MCF 10A (cell line): ENCODE data around the gene HLCS. TPM values are rescaled to one million over a fixed set of nuclear protein-coding genes. Genes with fewer than 3 reads are reported as not detected.

Source experiments
- BruUV-seq: library from RNA; stranded (reverse); fragments of 400-500 nt; replicated peaks from 2 replicates; lab custom pipeline; 2021; lab: Mats Ljungman, UMichigan
- CTCF ChIA-PET: fragments of 300-600 bp; sonication (Branson Sonifier 250); formaldehyde crosslinking; extraction: SDS; loops from one replicate; lab custom pipeline; 2021; ENCODE audit warnings: antibody characterized with exemption, inconsistent platforms; lab: Yijun Ruan, JAX
- POLR2A ChIA-PET: fragments of 300-600, 350-650 bp; sonication (Branson Sonifier 250); formaldehyde crosslinking; extraction: SDS; loops from one replicate; lab custom pipeline; 2020; ENCODE audit warnings: antibody characterized with exemption, inconsistent platforms; lab: Yijun Ruan, JAX
- DNase-seq: peaks from one replicate; pipeline ENCODE4 v3.0.0-alpha.2; 2018; ENCODE audit not compliant: unreplicated experiment
- H3K27ac Mint-ChIP-seq: one replicate; pipeline ENCODE4 v1.8.0; 2022; ENCODE audit warnings: mild to moderate bottlenecking, low read depth, mixed read lengths; ENCODE audit not compliant: unreplicated experiment
- H3K27me3 Mint-ChIP-seq: one replicate; pipeline ENCODE4 v1.8.0; 2022; ENCODE audit warnings: mixed read lengths; ENCODE audit not compliant: insufficient read depth, unreplicated experiment
- H3K36me3 Mint-ChIP-seq: one replicate; pipeline ENCODE4 v1.8.0; 2022; ENCODE audit warnings: mild to moderate bottlenecking, moderate library complexity, mixed read lengths; ENCODE audit not compliant: insufficient read depth, unreplicated experiment
- H3K4me1 Mint-ChIP-seq: one replicate; pipeline ENCODE4 v1.8.0; 2022; ENCODE audit warnings: mixed read lengths; ENCODE audit not compliant: insufficient read depth, unreplicated experiment
- H3K4me3 Mint-ChIP-seq: one replicate; pipeline ENCODE4 v1.8.0; 2022; ENCODE audit warnings: mild to moderate bottlenecking, moderate library complexity, mixed read lengths; ENCODE audit not compliant: unreplicated experiment
- H3K9me3 Mint-ChIP-seq: one replicate; pipeline ENCODE4 v1.8.0; 2022; ENCODE audit warnings: mixed read lengths; ENCODE audit not compliant: unreplicated experiment
- intact Hi-C: fragments of 100-400 bp; cut with micrococcal nuclease; formaldehyde crosslinking; loops from 2 replicates; pipeline ENCODE4 v1.14.1; 2022
- total RNA-seq: library from RNA; stranded (reverse); gene quantifications from 2 replicates; pipeline ENCODE4 v1.2.3, GENCODE V29; 2022
- TF ChIP-seq, protein P1 (sequence below): fragments of 200-600 bp; IDR thresholded peaks from one replicate; pipeline ENCODE4 v1.8.0; 2022; ENCODE audit warnings: antibody characterized with exemption, mild to moderate bottlenecking; ENCODE audit not compliant: unreplicated experiment

HLCS gene
- total RNA-seq, 1 experiment from 2014 or later: 46.1 TPM

DNA sequence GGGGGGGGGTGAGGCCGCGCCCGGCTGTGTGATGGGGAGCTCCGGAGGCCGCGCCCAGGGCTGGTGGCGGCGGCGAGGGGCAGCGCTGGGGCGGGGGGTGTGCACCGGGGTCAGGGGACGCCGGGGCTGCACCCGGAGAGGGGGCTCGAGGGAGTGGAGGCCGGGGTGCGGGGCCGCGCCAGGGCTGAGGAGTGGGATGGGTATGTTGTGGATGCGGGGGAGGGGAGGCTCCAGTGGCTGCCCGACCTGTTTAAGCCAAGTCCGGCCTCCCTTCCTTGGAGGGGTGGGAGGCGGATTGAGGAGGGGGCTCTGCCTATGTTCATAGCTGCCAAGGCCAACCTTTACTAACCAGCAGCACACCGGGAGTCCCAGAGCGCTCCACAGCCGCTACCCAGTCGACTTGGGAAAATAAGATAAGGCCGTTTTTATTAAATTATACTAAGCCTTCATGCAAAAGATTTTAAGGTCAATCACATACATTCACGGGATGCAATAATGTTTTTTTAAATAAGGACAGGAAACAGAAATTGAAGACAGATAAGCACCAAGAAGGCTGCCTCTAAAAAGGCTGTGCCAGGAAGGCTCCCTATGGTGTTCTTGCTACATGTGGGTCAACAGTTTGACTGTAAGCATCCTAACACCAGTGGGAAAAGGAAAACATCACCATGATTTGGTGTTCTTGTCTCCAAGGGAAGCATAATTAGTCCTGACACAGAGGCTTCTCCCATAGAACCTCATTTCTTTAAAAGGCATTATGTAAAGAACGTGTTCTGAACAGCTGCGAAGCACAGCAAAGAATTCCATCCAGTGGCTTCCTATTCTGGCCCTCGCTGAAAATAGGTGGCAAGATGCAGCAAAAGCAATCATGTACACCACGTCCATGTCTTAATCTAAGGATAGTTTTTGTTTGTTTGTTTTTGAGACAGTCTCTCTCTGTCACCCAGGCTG, 626 bp upstream of the HLCS start:
- H3K27ac Mint-ChIP-seq: no peak overlapping the region

DNA sequence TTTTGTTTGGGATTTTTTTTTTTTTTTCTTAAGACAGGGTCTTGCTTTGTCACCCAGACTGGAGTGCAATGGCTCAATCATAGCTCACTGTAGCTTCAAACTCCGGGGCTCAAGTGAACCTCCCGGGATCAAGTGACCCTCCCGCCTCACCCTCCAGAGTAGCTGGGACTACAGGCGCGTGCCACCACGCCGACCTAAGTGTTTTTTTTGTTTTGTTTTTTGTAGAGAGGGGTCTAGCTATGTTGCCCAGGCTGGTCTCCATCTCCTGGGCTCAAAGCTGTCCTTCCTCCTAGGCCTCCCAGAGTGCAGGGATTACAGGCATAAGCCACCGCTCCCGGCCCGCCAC, 776 bp downstream of the HLCS start:
- Mint-ChIP-seq H3K4me3 (peak overlapping the region; percentile 78), H3K4me1 (peaks cover 12% of the 10 kb centered on the region), H3K27ac (peak overlapping the region; percentile 73), H3K9me3 (no peaks in the 10 kb centered on the region), H3K36me3 (peaks cover 13% of the 10 kb centered on the region), H3K27me3 (no peaks in the 10 kb centered on the region)
- TF ChIP-seq, protein P1, sequence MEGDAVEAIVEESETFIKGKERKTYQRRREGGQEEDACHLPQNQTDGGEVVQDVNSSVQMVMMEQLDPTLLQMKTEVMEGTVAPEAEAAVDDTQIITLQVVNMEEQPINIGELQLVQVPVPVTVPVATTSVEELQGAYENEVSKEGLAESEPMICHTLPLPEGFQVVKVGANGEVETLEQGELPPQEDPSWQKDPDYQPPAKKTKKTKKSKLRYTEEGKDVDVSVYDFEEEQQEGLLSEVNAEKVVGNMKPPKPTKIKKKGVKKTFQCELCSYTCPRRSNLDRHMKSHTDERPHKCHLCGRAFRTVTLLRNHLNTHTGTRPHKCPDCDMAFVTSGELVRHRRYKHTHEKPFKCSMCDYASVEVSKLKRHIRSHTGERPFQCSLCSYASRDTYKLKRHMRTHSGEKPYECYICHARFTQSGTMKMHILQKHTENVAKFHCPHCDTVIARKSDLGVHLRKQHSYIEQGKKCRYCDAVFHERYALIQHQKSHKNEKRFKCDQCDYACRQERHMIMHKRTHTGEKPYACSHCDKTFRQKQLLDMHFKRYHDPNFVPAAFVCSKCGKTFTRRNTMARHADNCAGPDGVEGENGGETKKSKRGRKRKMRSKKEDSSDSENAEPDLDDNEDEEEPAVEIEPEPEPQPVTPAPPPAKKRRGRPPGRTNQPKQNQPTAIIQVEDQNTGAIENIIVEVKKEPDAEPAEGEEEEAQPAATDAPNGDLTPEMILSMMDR: no peak
- no TSS peak for BruUV-seq
- intact Hi-C loops: no loop called here
- peak; percentile 21 for DNase-seq
- CTCF ChIA-PET: interaction anchor here (0.6 to 2.3 kb wide), 8 partner anchors 14 to 1165 kb away, joined by 3 to 10 read pairs (median 3); no protein-coding TSS in a partner anchor
- POLR2A ChIA-PET: interaction anchor here (0.7 to 1.3 kb wide), 7 partner anchors 10 to 112 kb away, joined by 3 to 6 read pairs (median 4); no protein-coding TSS in a partner anchor

More for the DNA sequence above, 626 bp upstream of the HLCS start:
- intact Hi-C loops: no loop called here
- Mint-ChIP-seq H3K36me3 (peaks cover 2% of the 10 kb centered on the region), H3K4me3 (peak overlapping the region; percentile 78), H3K27me3 (no peaks in the 10 kb centered on the region), H3K9me3 (no peaks in the 10 kb centered on the region), H3K4me1 (peaks cover 12% of the 10 kb centered on the region)
- TF ChIP-seq, protein P1: no peak
- CTCF ChIA-PET: interaction anchor here (0.6 to 2.3 kb wide), 6 partner anchors 9 to 208 kb away, joined by 3 to 10 read pairs (median 3); no protein-coding TSS in a partner anchor
- POLR2A ChIA-PET: interaction anchor here (0.7 to 1.6 kb wide), 3 partner anchors 23 to 852 kb away, joined by 3 to 6 read pairs (median 5); no protein-coding TSS in a partner anchor
- TSS peak; percentile 54 for BruUV-seq
- peak; percentile 16 for DNase-seq

DNA sequence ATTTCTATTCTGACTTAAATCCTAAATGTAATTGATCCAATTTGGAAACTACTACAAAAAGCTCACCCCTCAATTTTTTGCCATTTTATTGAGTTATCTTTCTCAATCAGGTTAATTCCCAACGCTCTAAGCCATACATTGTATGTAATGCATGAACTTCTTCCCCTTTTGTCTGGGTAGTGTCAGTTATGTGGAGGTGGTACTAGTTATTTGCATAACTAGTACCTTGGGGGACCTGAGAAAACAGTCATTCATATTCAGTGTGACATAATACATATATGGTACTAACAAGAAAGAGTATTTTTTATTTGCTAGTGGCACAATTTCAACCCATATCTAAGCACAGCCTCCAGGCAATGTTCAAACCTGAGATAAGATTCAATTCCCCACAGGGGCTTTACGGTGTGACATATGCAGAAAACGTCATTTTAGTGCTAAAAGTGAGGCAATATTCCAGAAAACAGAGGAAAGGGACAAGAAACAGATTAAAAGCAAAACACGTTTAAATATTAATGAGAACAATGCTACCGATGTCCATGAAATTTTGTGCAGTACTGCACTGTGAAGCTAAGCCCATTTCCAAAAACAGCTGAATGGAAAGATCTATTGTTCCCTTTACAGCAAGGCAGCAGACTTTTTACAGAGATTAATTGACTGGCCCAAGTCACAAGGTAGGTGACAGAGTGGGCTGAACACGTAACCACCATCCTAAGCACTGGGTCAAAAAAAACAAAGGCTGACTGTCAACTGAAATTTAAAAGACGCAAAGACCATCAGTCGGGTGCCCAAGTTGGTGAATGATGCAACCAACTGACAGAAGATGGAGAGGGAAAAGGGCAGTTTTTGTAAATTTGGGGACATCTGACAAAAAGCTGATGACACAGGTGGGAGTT, 1.4 kb downstream of the HLCS start:
- H3K27me3 Mint-ChIP-seq: no peaks in the 10 kb centered on the region
- intact Hi-C loops: no loop called here
- H3K4me3 Mint-ChIP-seq: peak overlapping the region; percentile 78
- CTCF ChIA-PET: interaction anchor here (0.5 to 2.3 kb wide), 10 partner anchors 15 to 1165 kb away, joined by 3 to 10 read pairs (median 3); no protein-coding TSS in a partner anchor
- no peak for DNase-seq
- no peaks in the 10 kb centered on the region for H3K9me3 Mint-ChIP-seq
- BruUV-seq: TSS peak; percentile 61
- H3K36me3 Mint-ChIP-seq: peaks cover 19% of the 10 kb centered on the region
- TF ChIP-seq, protein P1: no peak
- POLR2A ChIA-PET: interaction anchor here (0.7 to 1.3 kb wide), 7 partner anchors 10 to 112 kb away, joined by 3 to 6 read pairs (median 4); no protein-coding TSS in a partner anchor
- H3K4me1 Mint-ChIP-seq: peaks cover 12% of the 10 kb centered on the region
- peak overlapping the region; percentile 73 for H3K27ac Mint-ChIP-seq
